Activated CD8-positive, alpha-beta memory T cell treated with anti-CD3 and anti-CD28 coated beads, Interleukin-2, amount 50 U/mL, for 48 hours (primary cell): ENCODE data around the gene DLGAP4.
"Not testable (repeated sequence)": the region's sequence is repeated elsewhere in the genome, so short reads cannot be mapped to it uniquely, and the experiment has no call there.

Experiments
- DNase-seq: peaks from one replicate; pipeline ENCODE4 v3.0.0-alpha.2; 2020

DLGAP4 gene

GRCh38 chr20:36519012-36519719 is 213.0 kb downstream of the DLGAP4 start:
- no peak for DNase-seq

GRCh38 chr20:36519944-36520343 is 213.8 kb downstream of the DLGAP4 start:
- no peak for DNase-seq

- no peak for DNase-seq
Measured at GRCh38 chr20:36521526-36521925, 215.4 kb downstream of the DLGAP4 start.

GRCh38 chr20:36522412-36522811 is 216.3 kb downstream of the DLGAP4 start:
- DNase-seq: not testable (repeated sequence)

GRCh38 chr20:36523341-36523740 is 217.2 kb downstream of the DLGAP4 start:
- no peak for DNase-seq

GRCh38 chr20:36525620-36526365 is 219.7 kb downstream of the DLGAP4 start:
- no peak for DNase-seq

GRCh38 chr20:36526521-36527011 is 220.4 kb downstream of the DLGAP4 start:
- DNase-seq: no peak

GRCh38 chr20:36527331-36528125 is 221.4 kb downstream of the DLGAP4 start:
- DNase-seq: no peak

- DNase-seq: no peak
Measured at GRCh38 chr20:36528176-36528874, 222.2 kb downstream of the DLGAP4 start.

- DNase-seq: no peak
Measured at GRCh38 chr20:36528875-36529417, 222.8 kb downstream of the DLGAP4 start.

GRCh38 chr20:36532388-36532787 is 226.2 kb downstream of the DLGAP4 start:
- no peak for DNase-seq

GRCh38 chr20:36532822-36533221 is 226.7 kb downstream of the DLGAP4 start:
- no peak for DNase-seq

- no peak for DNase-seq
Measured at GRCh38 chr20:36538026-36538722, 232.0 kb downstream of the DLGAP4 start.

- no peak for DNase-seq
Measured at GRCh38 chr20:36540551-36541211, 234.5 kb downstream of the DLGAP4 start.

GRCh38 chr20:36541227-36541767 is 235.2 kb downstream of the DLGAP4 start, which contains the start of gene MYL9:
MYL9 (plus strand) TSS chr20:36541519; CDS start chr20:36544885, 3,366 bp downstream.
- DNase-seq: no peak

- DNase-seq: no peak
Measured at GRCh38 chr20:36541768-36542488, 235.8 kb downstream of the DLGAP4 start.

- DNase-seq: no peak
Measured at GRCh38 chr20:36542516-36543183, 236.5 kb downstream of the DLGAP4 start.

- DNase-seq: no peak
Measured at GRCh38 chr20:36543184-36544133, 237.3 kb downstream of the DLGAP4 start.
